ENCODE results near the gene ESF1.

DNA sequence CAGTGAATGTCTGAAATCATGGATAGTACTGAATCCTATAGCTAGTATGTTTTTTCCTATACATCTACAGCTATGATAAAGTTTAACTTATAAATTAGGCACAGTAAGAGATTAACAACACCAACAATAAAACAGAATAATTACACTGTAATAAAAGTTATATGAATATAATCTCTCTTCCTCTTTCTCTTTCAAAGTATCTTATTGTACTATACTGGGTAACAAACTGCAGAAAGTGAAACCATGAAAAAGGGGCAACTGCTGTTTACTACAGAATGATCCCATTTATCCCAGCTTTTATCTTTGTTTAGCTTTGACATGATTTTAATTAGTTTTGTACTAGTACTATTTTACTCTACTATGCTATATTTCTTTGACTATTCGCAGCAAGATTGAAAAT is 25.8 kb downstream of the ESF1 start:
- TF ChIP-seq, protein P1, sequence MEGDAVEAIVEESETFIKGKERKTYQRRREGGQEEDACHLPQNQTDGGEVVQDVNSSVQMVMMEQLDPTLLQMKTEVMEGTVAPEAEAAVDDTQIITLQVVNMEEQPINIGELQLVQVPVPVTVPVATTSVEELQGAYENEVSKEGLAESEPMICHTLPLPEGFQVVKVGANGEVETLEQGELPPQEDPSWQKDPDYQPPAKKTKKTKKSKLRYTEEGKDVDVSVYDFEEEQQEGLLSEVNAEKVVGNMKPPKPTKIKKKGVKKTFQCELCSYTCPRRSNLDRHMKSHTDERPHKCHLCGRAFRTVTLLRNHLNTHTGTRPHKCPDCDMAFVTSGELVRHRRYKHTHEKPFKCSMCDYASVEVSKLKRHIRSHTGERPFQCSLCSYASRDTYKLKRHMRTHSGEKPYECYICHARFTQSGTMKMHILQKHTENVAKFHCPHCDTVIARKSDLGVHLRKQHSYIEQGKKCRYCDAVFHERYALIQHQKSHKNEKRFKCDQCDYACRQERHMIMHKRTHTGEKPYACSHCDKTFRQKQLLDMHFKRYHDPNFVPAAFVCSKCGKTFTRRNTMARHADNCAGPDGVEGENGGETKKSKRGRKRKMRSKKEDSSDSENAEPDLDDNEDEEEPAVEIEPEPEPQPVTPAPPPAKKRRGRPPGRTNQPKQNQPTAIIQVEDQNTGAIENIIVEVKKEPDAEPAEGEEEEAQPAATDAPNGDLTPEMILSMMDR (IDR thresholded peaks at IDR 0.05; ENCODE audit: poor library complexity) = no peak
- no peak for TF ChIP-seq EZH2phosphoT487 (IDR thresholded peaks at IDR 0.05; ENCODE audit: low read depth, severe bottlenecking, unreplicated experiment)
